Measurements from ENCODE around the gene CNNM4.
A peak's percentile ranks its signal among the peaks of the same experiment; 100 is the strongest.

Gene CNNM4

GRCh38 chr2:96809951-96810782 is 49.5 kb downstream of the CNNM4 start:
- DNase-seq (ENCODE audit: low read depth in 2 of 2, low spot score in 1 of 2) = no peak

GRCh38 chr2:96810783-96811192 is 50.1 kb downstream of the CNNM4 start:
- no peak for DNase-seq (ENCODE audit: low read depth in 2 of 2, low spot score in 1 of 2)

- DNase-seq (ENCODE audit: low read depth in 2 of 2, low spot score in 1 of 2) = no peak
These were observed 51.2 kb downstream of the CNNM4 start for GRCh38 chr2:96811917-96812316.

GRCh38 chr2:96813656-96814055 is 53.0 kb downstream of the CNNM4 start:
- no peak for DNase-seq (ENCODE audit: low read depth in 2 of 2, low spot score in 1 of 2)

GRCh38 chr2:96815326-96816126 is 54.8 kb downstream of the CNNM4 start:
- DNase-seq (ENCODE audit: low read depth in 2 of 2, low spot score in 1 of 2) = no peak

- peak; percentile 89 to 94 for DNase-seq (ENCODE audit: low read depth in 2 of 2, low spot score in 1 of 2)
These were observed 55.6 kb downstream of the CNNM4 start, which contains the start of gene CNNM3 for GRCh38 chr2:96816127-96816835. TSS of gene CNNM3 (plus strand) at chr2:96816268. CDS start at chr2:96816278, 10 bp downstream.

GRCh38 chr2:96816836-96817702 is 56.4 kb downstream of the CNNM4 start:
- no peak for DNase-seq (ENCODE audit: low read depth in 2 of 2, low spot score in 1 of 2)

- no peak for DNase-seq (ENCODE audit: low read depth in 2 of 2, low spot score in 1 of 2)
These were observed 57.2 kb downstream of the CNNM4 start for GRCh38 chr2:96817882-96818281.

- no peak for DNase-seq (ENCODE audit: low read depth in 2 of 2, low spot score in 1 of 2)
These were observed 58.6 kb downstream of the CNNM4 start for GRCh38 chr2:96819128-96819875.

- no peak for DNase-seq (ENCODE audit: low read depth in 2 of 2, low spot score in 1 of 2)
These were observed 59.3 kb downstream of the CNNM4 start for GRCh38 chr2:96819876-96820511.

- DNase-seq (ENCODE audit: low read depth in 2 of 2, low spot score in 1 of 2) = no peak
These were observed 60.5 kb downstream of the CNNM4 start for GRCh38 chr2:96821113-96821675.

GRCh38 chr2:96822786-96823185 is 62.1 kb downstream of the CNNM4 start:
- no peak for DNase-seq (ENCODE audit: low read depth in 2 of 2, low spot score in 1 of 2)

GRCh38 chr2:96823198-96823597 is 62.5 kb downstream of the CNNM4 start:
- no peak for DNase-seq (ENCODE audit: low read depth in 2 of 2, low spot score in 1 of 2)

GRCh38 chr2:96824079-96824870 is 63.6 kb downstream of the CNNM4 start:
- no peak for DNase-seq (ENCODE audit: low read depth in 2 of 2, low spot score in 1 of 2)

- no peak for DNase-seq (ENCODE audit: low read depth in 2 of 2, low spot score in 1 of 2)
These were observed 64.4 kb downstream of the CNNM4 start for GRCh38 chr2:96825057-96825456.

- no peak for DNase-seq (ENCODE audit: low read depth in 2 of 2, low spot score in 1 of 2)
These were observed 66.0 kb downstream of the CNNM4 start for GRCh38 chr2:96826546-96827278.

GRCh38 chr2:96828436-96828835 is 67.7 kb downstream of the CNNM4 start:
- DNase-seq (ENCODE audit: low read depth in 2 of 2, low spot score in 1 of 2) = no peak

GRCh38 chr2:96828874-96829273 is 68.2 kb downstream of the CNNM4 start:
- DNase-seq (ENCODE audit: low read depth in 2 of 2, low spot score in 1 of 2) = no peak

Data from stimulated activated CD8-positive, alpha-beta memory T cell treated with anti-CD3 and anti-CD28 coated beads, Interleukin-4, amount 100 ng/mL, for 4 hours (primary cell).